ENCODE data around the gene FREM1.

The FREM1 gene

DNA sequence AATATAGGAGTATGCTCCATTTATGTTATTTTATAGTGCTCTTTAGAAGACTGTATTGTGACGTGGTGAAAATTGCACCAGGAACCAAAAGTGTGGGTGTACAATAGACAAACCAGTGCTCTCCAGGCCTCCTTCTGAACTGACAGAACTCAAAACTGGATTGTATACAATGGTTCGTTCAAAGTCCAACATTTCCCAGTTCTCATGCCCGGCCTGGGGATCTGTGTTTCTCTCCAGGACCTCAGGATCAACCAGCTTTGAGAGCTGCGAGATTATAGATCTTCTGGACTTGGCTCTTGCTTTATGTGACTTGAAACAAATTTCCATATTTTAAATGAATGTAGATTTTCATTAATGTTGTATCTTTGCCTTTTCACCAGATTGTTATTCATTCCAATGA lies 126.9 kb downstream of the FREM1 start:
- ChIA-PET POLR2A (no interaction called here), CTCF (no interaction called here)
- DNase-seq (ENCODE audit: extremely low spot score), result no peak
- TF ChIP-seq, protein P1, sequence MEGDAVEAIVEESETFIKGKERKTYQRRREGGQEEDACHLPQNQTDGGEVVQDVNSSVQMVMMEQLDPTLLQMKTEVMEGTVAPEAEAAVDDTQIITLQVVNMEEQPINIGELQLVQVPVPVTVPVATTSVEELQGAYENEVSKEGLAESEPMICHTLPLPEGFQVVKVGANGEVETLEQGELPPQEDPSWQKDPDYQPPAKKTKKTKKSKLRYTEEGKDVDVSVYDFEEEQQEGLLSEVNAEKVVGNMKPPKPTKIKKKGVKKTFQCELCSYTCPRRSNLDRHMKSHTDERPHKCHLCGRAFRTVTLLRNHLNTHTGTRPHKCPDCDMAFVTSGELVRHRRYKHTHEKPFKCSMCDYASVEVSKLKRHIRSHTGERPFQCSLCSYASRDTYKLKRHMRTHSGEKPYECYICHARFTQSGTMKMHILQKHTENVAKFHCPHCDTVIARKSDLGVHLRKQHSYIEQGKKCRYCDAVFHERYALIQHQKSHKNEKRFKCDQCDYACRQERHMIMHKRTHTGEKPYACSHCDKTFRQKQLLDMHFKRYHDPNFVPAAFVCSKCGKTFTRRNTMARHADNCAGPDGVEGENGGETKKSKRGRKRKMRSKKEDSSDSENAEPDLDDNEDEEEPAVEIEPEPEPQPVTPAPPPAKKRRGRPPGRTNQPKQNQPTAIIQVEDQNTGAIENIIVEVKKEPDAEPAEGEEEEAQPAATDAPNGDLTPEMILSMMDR (IDR thresholded peaks at IDR 0.05; ENCODE audit: control extremely low read depth, extremely low read depth, low read depth, missing control alignments), result no peak

GRCh38 chr9:14782286-14783051 lies 127.8 kb downstream of the FREM1 start:
- TF ChIP-seq, protein P1 (IDR thresholded peaks at IDR 0.05; ENCODE audit: control extremely low read depth, extremely low read depth, low read depth, missing control alignments), result no peak
- POLR2A ChIA-PET, result no interaction called here
- CTCF ChIA-PET, result interaction anchor here (1.0 kb wide), 1 partner anchor 14 kb away, joined by 3 read pairs; no protein-coding TSS in a partner anchor
- no peak for DNase-seq (ENCODE audit: extremely low spot score)

- DNase-seq (ENCODE audit: extremely low spot score), result no peak
- ChIA-PET POLR2A (no interaction called here), CTCF (interaction anchor here (0.9 to 3.6 kb wide), 5 partner anchors 8 to 163 kb away, joined by 3 to 23 read pairs (median 4); no protein-coding TSS in a partner anchor)
- TF ChIP-seq, protein P1 (IDR thresholded peaks at IDR 0.05; ENCODE audit: control extremely low read depth, extremely low read depth, low read depth, missing control alignments), result no peak
Measured at GRCh38 chr9:14780693-14781092, 129.5 kb downstream of the FREM1 start.

- CTCF ChIA-PET, result interaction anchor here (0.9 to 3.6 kb wide), 5 partner anchors 8 to 163 kb away, joined by 3 to 23 read pairs (median 4); no protein-coding TSS in a partner anchor
- TF ChIP-seq, protein P1 (IDR thresholded peaks at IDR 0.05; ENCODE audit: control extremely low read depth, extremely low read depth, low read depth, missing control alignments), result no peak
- DNase-seq (ENCODE audit: extremely low spot score), result no peak
- POLR2A ChIA-PET, result no interaction called here
Measured at GRCh38 chr9:14780251-14780650, 130.0 kb downstream of the FREM1 start.

DNA sequence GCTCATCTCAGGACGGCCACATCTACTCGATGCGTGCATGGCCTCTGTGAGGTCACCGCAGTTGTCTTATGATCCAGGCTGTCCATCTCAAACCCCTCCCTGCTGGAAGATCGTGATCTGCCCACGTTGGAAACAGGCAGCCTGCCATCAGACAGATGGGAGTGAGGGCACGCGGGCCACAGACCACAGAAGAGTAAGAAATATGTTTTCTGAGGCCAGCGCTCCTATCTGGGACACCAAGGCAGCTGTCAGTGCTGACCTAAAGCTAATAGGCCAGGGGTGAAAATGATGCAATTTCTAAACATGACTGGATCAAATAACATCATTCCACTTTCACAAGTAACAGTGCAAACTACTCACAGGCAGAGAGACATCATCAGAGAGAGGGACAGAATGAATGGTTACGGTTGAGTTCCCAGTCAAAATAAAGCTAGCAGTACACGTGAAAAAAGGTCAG lies 130.6 kb downstream of the FREM1 start:
- ChIA-PET CTCF (interaction anchor here (0.9 to 3.6 kb wide), 5 partner anchors 8 to 162 kb away, joined by 3 to 23 read pairs (median 4); no protein-coding TSS in a partner anchor), POLR2A (no interaction called here)
- DNase-seq (ENCODE audit: extremely low spot score), result no peak
- TF ChIP-seq, protein P1 (IDR thresholded peaks at IDR 0.05; ENCODE audit: control extremely low read depth, extremely low read depth, low read depth, missing control alignments), result no peak

- CTCF ChIA-PET, result interaction anchor here (2.6 to 3.6 kb wide), 2 partner anchors 9 to 12 kb away, joined by 5 to 23 read pairs; no protein-coding TSS in a partner anchor
- TF ChIP-seq, protein P1 (IDR thresholded peaks at IDR 0.05; ENCODE audit: control extremely low read depth, extremely low read depth, low read depth, missing control alignments), result no peak
- POLR2A ChIA-PET, result no interaction called here
- DNase-seq (ENCODE audit: extremely low spot score), result no peak
Measured at GRCh38 chr9:14778565-14778964, 131.7 kb downstream of the FREM1 start.
